Activated CD8-positive, alpha-beta memory T cell treated with anti-CD3 and anti-CD28 coated beads for 48 hours (primary cell): ENCODE measurements around the gene NEXN.

Source experiments
- DNase-seq, 3 experiments: peaks; one replicate each; pipeline ENCODE4 v3.0.0-alpha.2; 2020; ENCODE audit warnings: low read depth in 2 of 3, low spot score in 2 of 3

The NEXN gene

GRCh38 chr1:77888081-77888780 lies at the start of gene NEXN:
NEXN (plus strand) TSS chr1:77888624; CDS start chr1:77916107, 27,483 bp downstream.
- DNase-seq, result no peak

- no peak for DNase-seq
These were observed 46.9 kb upstream of the NEXN start for GRCh38 chr1:77841574-77841973.

GRCh38 chr1:77845951-77846350 lies 42.5 kb upstream of the NEXN start:
- no peak for DNase-seq

- DNase-seq, result no peak
These were observed 41.5 kb upstream of the NEXN start for GRCh38 chr1:77846966-77847365.

- DNase-seq, result no peak
These were observed 40.8 kb upstream of the NEXN start for GRCh38 chr1:77847621-77848080.

GRCh38 chr1:77850082-77850481 lies 38.3 kb upstream of the NEXN start:
- no peak for DNase-seq

GRCh38 chr1:77857552-77857951 lies 30.9 kb upstream of the NEXN start:
- no peak for DNase-seq

GRCh38 chr1:77858725-77859124 lies 29.7 kb upstream of the NEXN start:
- no peak for DNase-seq

GRCh38 chr1:77859248-77859647 lies 29.2 kb upstream of the NEXN start:
- DNase-seq, result no peak

- DNase-seq, result no peak
These were observed 22.1 kb upstream of the NEXN start for GRCh38 chr1:77866296-77866695.

- no peak for DNase-seq
These were observed 15.8 kb upstream of the NEXN start for GRCh38 chr1:77872645-77873044.

- DNase-seq, result no peak
These were observed 15.0 kb upstream of the NEXN start for GRCh38 chr1:77873461-77873860.

- DNase-seq, result no peak
These were observed 13.5 kb upstream of the NEXN start for GRCh38 chr1:77874804-77875445.

GRCh38 chr1:77876884-77877283 lies 11.5 kb upstream of the NEXN start:
- DNase-seq, result no peak

GRCh38 chr1:77881061-77881460 lies 7.4 kb upstream of the NEXN start:
- no peak for DNase-seq

- no peak for DNase-seq
These were observed 6.0 kb upstream of the NEXN start for GRCh38 chr1:77882411-77882810.

GRCh38 chr1:77888781-77889642 lies 588 bp downstream of the NEXN start:
- peak in 1 of 3 experiments; percentile 9 for DNase-seq

GRCh38 chr1:77889671-77890070 lies 1.2 kb downstream of the NEXN start:
- no peak for DNase-seq

GRCh38 chr1:77891200-77891599 lies 2.8 kb downstream of the NEXN start:
- DNase-seq, result no peak

GRCh38 chr1:77899647-77900320 lies 11.4 kb downstream of the NEXN start:
- DNase-seq, result no peak

- no peak for DNase-seq
These were observed 12.4 kb downstream of the NEXN start for GRCh38 chr1:77900687-77901293.
